ENCODE data around the gene THSD4.

Gene THSD4

GRCh38 chr15:71747128-71748083 lies 632.1 kb downstream of the THSD4 start:
- no peak for DNase-seq

GRCh38 chr15:71748293-71748718 lies 633.0 kb downstream of the THSD4 start:
- no peak for DNase-seq

GRCh38 chr15:71749500-71749899 lies 634.2 kb downstream of the THSD4 start:
- no peak for DNase-seq

GRCh38 chr15:71752128-71752527 lies 636.9 kb downstream of the THSD4 start:
- no peak for DNase-seq

- DNase-seq: no peak
Measured at GRCh38 chr15:71752604-71753289, 637.5 kb downstream of the THSD4 start.

GRCh38 chr15:71753346-71753745 lies 638.1 kb downstream of the THSD4 start:
- no peak for DNase-seq

- no peak for DNase-seq
Measured at GRCh38 chr15:71754660-71755059, 639.4 kb downstream of the THSD4 start.

- no peak for DNase-seq
Measured at GRCh38 chr15:71755092-71755970, 640.1 kb downstream of the THSD4 start.

GRCh38 chr15:71756599-71757352 lies 641.5 kb downstream of the THSD4 start:
- DNase-seq: no peak

GRCh38 chr15:71757741-71758530 lies 642.7 kb downstream of the THSD4 start:
- DNase-seq: no peak

- DNase-seq: no peak
Measured at GRCh38 chr15:71758711-71759110, 643.4 kb downstream of the THSD4 start.

GRCh38 chr15:71760852-71761251 lies 645.6 kb downstream of the THSD4 start:
- no peak for DNase-seq

- no peak for DNase-seq
Measured at GRCh38 chr15:71761649-71762048, 646.4 kb downstream of the THSD4 start.

- no peak for DNase-seq
Measured at GRCh38 chr15:71768184-71768583, 652.9 kb downstream of the THSD4 start.

- no peak for DNase-seq
Measured at GRCh38 chr15:71773206-71773859, 658.1 kb downstream of the THSD4 start.

GRCh38 chr15:71775856-71776255 lies 660.6 kb downstream of the THSD4 start:
- DNase-seq: no peak

- no peak for DNase-seq
Measured at GRCh38 chr15:71776304-71776703, 661.0 kb downstream of the THSD4 start.

- DNase-seq: no peak
Measured at GRCh38 chr15:71777216-71777943, 662.1 kb downstream of the THSD4 start.

- no peak for DNase-seq
Measured at GRCh38 chr15:71779073-71779797, 664.0 kb downstream of the THSD4 start.

Data from CD4-positive, alpha-beta T cell treated with Interleukin-12 subunit alpha and Interleukin-12 subunit beta, for 1 hour (primary cell).